Panc1 (cell line): ENCODE measurements around the gene AGAP2. TPM values are rescaled to one million over a fixed set of nuclear protein-coding genes. Genes with fewer than 3 reads are reported as not detected.

ENCODE experiments used
- ATAC-seq: fragments of 200-7000 bp; cut with Tn5 transposase; 2 replicates; pipeline ENCODE4 v1.9.1; 2020; ENCODE audit warnings: mild to moderate bottlenecking, moderate library complexity
- BruUV-seq: library from RNA; stranded (reverse); fragments of 400-500 nt; replicated peaks from 2 replicates; lab custom pipeline; 2021; lab: Mats Ljungman, UMichigan
- CTCF ChIA-PET: fragments of 300-600 bp; sonication (Branson Sonifier 250); formaldehyde crosslinking; loops from one replicate; lab custom pipeline; 2022; ENCODE audit warnings: antibody characterized with exemption; lab: Charles Lee
- POLR2A ChIA-PET: fragments of 300-600 bp; sonication (Branson Sonifier 250); formaldehyde crosslinking; loops from one replicate; lab custom pipeline; 2022; ENCODE audit warnings: antibody characterized with exemption; lab: Charles Lee
- DNase-seq: peaks from one replicate; pipeline ENCODE4 v3.0.0-alpha.2; 2010; ENCODE audit warnings: low read depth, low spot score
- H3K27ac ChIP-seq: 2 replicates; pipeline ENCODE4 v1.5.1; 2011; ENCODE audit warnings: mild to moderate bottlenecking, low read length, inconsistent platforms
- H3K27me3 ChIP-seq: fragments of 200-500 bp; sonication (Bioruptor generic); 2 replicates; pipeline ENCODE4 v1.6.0; 2014; ENCODE audit warnings: low read length, inconsistent platforms; ENCODE audit not compliant: control insufficient read depth, insufficient read depth
- H3K36me3 ChIP-seq: fragments of 200-500 bp; sonication (Bioruptor generic); 2 replicates; pipeline ENCODE4 v1.5.1; 2014; ENCODE audit warnings: inconsistent platforms, mild to moderate bottlenecking, low read length, moderate library complexity; ENCODE audit not compliant: control insufficient read depth, insufficient read depth
- H3K4me1 ChIP-seq: 2 replicates; pipeline ENCODE4 v1.5.1; 2011; ENCODE audit warnings: inconsistent platforms, mild to moderate bottlenecking, low read length, moderate library complexity; ENCODE audit not compliant: control insufficient read depth, insufficient read depth
- H3K4me3 ChIP-seq, 2 experiments: 2 replicates each; pipeline ENCODE4 v1.5.1; 2011 to 2012; ENCODE audit warnings: low read depth in 2 of 2, low read length in 2 of 2, mild to moderate bottlenecking in 2 of 2, inconsistent platforms in 1 of 2, moderate library complexity in 1 of 2
- H3K9me3 ChIP-seq: fragments of 200-500 bp; sonication (Bioruptor generic); 2 replicates; pipeline ENCODE4 v1.5.1; 2014; ENCODE audit warnings: low read depth, mild to moderate bottlenecking, inconsistent platforms, low read length, moderate library complexity; ENCODE audit not compliant: control insufficient read depth, insufficient read depth
- CTCF ChIP-seq: fragments of 450-650 bp; IDR thresholded peaks from 2 replicates; pipeline ENCODE4 v1.5.1; 2017; ENCODE audit warnings: mild to moderate bottlenecking
- POLR2AphosphoS5 ChIP-seq: IDR thresholded peaks from 2 replicates; pipeline ENCODE4 v1.6.1; 2012; ENCODE audit warnings: mild to moderate bottlenecking, low read depth, low read length, moderate library complexity
- REST ChIP-seq, 2 experiments: IDR thresholded peaks; 2 replicates each; pipeline ENCODE4 v1.6.1; 2011 to 2012; ENCODE audit warnings: low read depth in 2 of 2, control low read depth in 1 of 2, low read length in 1 of 2, mild to moderate bottlenecking in 1 of 2, moderate library complexity in 1 of 2; ENCODE audit not compliant: insufficient read depth in 1 of 2
- SIN3A ChIP-seq: IDR thresholded peaks from 2 replicates; pipeline ENCODE4 v1.6.1; 2012; ENCODE audit warnings: low read depth, mild to moderate bottlenecking, low read length, moderate library complexity, borderline replicate concordance; ENCODE audit not compliant: insufficient read depth
- TCF7L2 ChIP-seq: IDR thresholded peaks from 2 replicates; pipeline ENCODE4 v1.6.1; 2011; ENCODE audit warnings: mild to moderate bottlenecking, low read depth, low read length, inconsistent platforms
- in situ Hi-C: cut with HindIII; loops from 2 replicates; pipeline ENCODE4 v1.10.0; 2016; ENCODE audit warnings: low sequenced_read_pairs, low pct_unique_long_range_greater_than_20kb
- intact Hi-C: fragments of 100-400 bp; cut with micrococcal nuclease; formaldehyde crosslinking; loops from one replicate; pipeline ENCODE4 v1.10.0; 2022; ENCODE audit not compliant: unreplicated experiment
- total RNA-seq: library from RNA; stranded (reverse); gene quantifications from one replicate; pipeline ENCODE4 v1.2.1, GENCODE V29; 2021; ENCODE audit not compliant: unreplicated experiment

The AGAP2 gene
- total RNA-seq, 1 experiment from 2014 or later, result 0.49 TPM

DNA sequence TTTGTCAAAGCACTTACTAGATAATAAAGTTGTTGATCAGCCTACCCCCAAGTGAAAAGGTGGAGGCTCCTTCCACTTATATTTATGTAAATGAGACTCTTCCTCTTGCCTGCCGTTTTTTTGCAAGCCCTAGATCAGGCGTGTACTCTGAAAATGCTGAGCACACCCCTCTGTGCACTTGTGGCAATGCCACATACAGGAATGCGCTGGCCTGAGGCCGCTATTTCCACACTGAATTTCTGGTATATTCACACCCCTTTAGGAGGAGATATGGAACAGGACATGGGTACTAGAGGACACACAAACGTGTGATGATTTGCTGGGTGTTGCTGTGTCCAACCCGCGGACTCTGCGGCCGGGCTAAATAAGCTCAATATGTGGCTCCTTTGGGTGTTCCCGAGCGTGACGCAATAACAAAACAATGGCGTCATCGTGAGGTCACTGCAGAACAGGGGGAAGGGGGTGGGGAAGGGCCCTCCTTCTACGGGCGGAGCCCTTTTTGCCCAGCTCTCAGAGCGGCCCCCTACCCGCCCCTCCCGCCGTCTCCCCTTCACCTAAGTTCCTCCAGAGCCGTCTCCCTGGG lies 5.7 kb upstream of the AGAP2 start:
- ChIA-PET CTCF (interaction anchor here (0.5 to 1.5 kb wide), 4 partner anchors 18 to 161 kb away, joined by 3 to 9 read pairs (median 5); no protein-coding TSS in a partner anchor), POLR2A (interaction anchor here (0.5 to 0.7 kb wide), 3 partner anchors 231 to 314 kb away, joined by 4 to 6 read pairs (median 5); no protein-coding TSS in a partner anchor)
- intact Hi-C loops (no loop called here), in situ Hi-C loops (no loop called here)
- TF ChIP-seq POLR2AphosphoS5 (no peak), TCF7L2 (no peak), REST (IDR thresholded peaks at IDR 0.05; ENCODE audit: insufficient read depth in 1 of 2, low read depth in 2 of 2, low read length in 1 of 2) (no peak), SIN3A (no peak)
- ATAC-seq (peak; percentile 64), DNase-seq (peak; percentile 73)
- no peaks in the 10 kb centered on the region for H3K27me3 ChIP-seq
- peak overlapping the region; percentile 94 for H3K27ac ChIP-seq
- peaks cover 13% of the 10 kb centered on the region for H3K36me3 ChIP-seq
- peaks cover 7% of the 10 kb centered on the region for H3K4me1 ChIP-seq
- no peaks in the 10 kb centered on the region for H3K9me3 ChIP-seq
- H3K4me3 ChIP-seq, result peak overlapping the region; percentile 74 to 98
- no TSS peak for BruUV-seq

DNA sequence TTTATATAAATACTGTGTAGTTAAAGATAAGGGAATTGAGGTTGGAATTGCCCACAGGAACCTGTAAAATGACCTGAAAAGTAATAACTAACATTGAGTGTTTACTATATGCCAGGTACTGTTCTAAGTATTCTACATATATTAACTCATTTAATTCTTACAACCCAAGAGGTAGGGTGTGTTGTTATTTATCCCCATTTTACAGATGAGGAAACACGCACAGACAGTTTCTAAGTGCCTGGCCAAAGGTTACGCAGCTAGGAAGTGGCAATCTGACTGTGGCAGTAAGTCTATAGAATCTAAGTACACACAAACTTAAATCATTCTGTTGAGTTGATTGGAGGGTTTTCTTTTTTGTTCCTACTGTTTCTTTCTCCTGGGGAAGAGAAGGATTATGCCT lies 5.2 kb upstream of the AGAP2 start:
- in situ Hi-C loops, result no loop called here
- Histone ChIP-seq H3K9me3 (no peaks in the 10 kb centered on the region), H3K36me3 (peaks cover 13% of the 10 kb centered on the region), H3K27me3 (no peaks in the 10 kb centered on the region; the same call in 1 of the 2 replicates), H3K4me1 (peaks cover 7% of the 10 kb centered on the region), H3K4me3 (peak overlapping the region; percentile 74 to 98; a peak in 3 of 4 replicates), H3K27ac (peak overlapping the region; percentile 94; the same call in 1 of the 2 replicates)
- BruUV-seq, result no TSS peak
- DNase-seq (no peak), ATAC-seq (no peak)
- intact Hi-C loops, result no loop called here
- no peak for TF ChIP-seq REST (IDR thresholded peaks at IDR 0.05; ENCODE audit: insufficient read depth in 1 of 2, low read depth in 2 of 2, low read length in 1 of 2)
- no peak for TF ChIP-seq TCF7L2
- no peak for TF ChIP-seq SIN3A
- TF ChIP-seq CTCF, result no peak
- no peak for TF ChIP-seq POLR2AphosphoS5
- CTCF ChIA-PET, result interaction anchor here (0.5 to 1.5 kb wide), 2 partner anchors 18 to 84 kb away, joined by 3 to 5 read pairs; no protein-coding TSS in a partner anchor
- POLR2A ChIA-PET, result no interaction called here
